SK-N-SH (cell line): ENCODE results near the gene CDH7. TPM values are rescaled to one million over a fixed set of nuclear protein-coding genes. Genes with fewer than 3 reads are reported as not detected.

Experiments used
- CTCF ChIA-PET: fragments of 300-600, 350-600 bp; formaldehyde crosslinking; extraction: SDS; loops from one replicate; lab custom pipeline; 2021; lab: Yijun Ruan, JAX
- POLR2A ChIA-PET: fragments of 350-600 bp; sonication (Branson Sonifier 250); formaldehyde crosslinking; extraction: SDS; loops from one replicate; lab custom pipeline; 2020; ENCODE audit warnings: antibody characterized with exemption, inconsistent platforms; lab: Yijun Ruan, JAX
- DNase-seq: peaks from one replicate; pipeline ENCODE4 v3.0.0; 2012
- H2AFZ ChIP-seq: fragments of 200-600 bp; sonication (generic); 2 replicates; pipeline ENCODE4 v1.8.1; 2016; ENCODE audit warnings: antibody characterized with exemption, mild to moderate bottlenecking, low read depth
- H3F3A ChIP-seq: fragments of 200-600 bp; sonication (generic); replicated peaks from 2 replicates; pipeline ENCODE3; 2016; ENCODE audit warnings: antibody characterized with exemption, mild to moderate bottlenecking; ENCODE audit not compliant: insufficient read depth
- H3K27ac ChIP-seq, 2 experiments: fragments of 200-500 bp in 1 of 2; fragments of 200-600 bp in 1 of 2; sonication (Bioruptor generic) in 1 of 2; sonication (generic), shearing (Covaris generic) in 1 of 2; 2 replicates each; pipeline versions ENCODE4 v1.5.1 to v1.6.1; 2014 to 2016; ENCODE audit warnings: low read depth in 2 of 2, inconsistent platforms in 1 of 2, low read length in 1 of 2, mild to moderate bottlenecking in 1 of 2, mixed read lengths in 1 of 2
- H3K27me3 ChIP-seq: fragments of 200-600 bp; sonication (generic), shearing (Covaris generic); 2 replicates; pipeline ENCODE4 v1.6.1; 2016; ENCODE audit warnings: mixed run types; ENCODE audit not compliant: insufficient read depth
- H3K36me3 ChIP-seq, 2 experiments: fragments of 200-500 bp in 1 of 2; fragments of 200-600 bp in 1 of 2; sonication (Bioruptor generic) in 1 of 2; sonication (generic) in 1 of 2; replicated peaks in 1 of 2; 2 replicates each; pipeline versions ENCODE3 to v1.5.1; 2014 to 2016; ENCODE audit warnings: low read length in 1 of 2, mild to moderate bottlenecking in 1 of 2; ENCODE audit not compliant: insufficient read depth in 2 of 2, control insufficient read depth in 1 of 2
- H3K4me1 ChIP-seq, 2 experiments: fragments of 200-500 bp in 1 of 2; fragments of 200-600 bp in 1 of 2; sonication (Bioruptor generic) in 1 of 2; sonication (generic), shearing (Covaris generic) in 1 of 2; 2 replicates each; pipeline versions ENCODE4 v1.5.1 to v1.6.1; 2014 to 2016; ENCODE audit warnings: low read depth in 1 of 2, low read length in 1 of 2, mixed run types in 1 of 2; ENCODE audit not compliant: insufficient read depth in 2 of 2, control insufficient read depth in 1 of 2
- H3K4me2 ChIP-seq: fragments of 200-600 bp; sonication (generic), shearing (Covaris generic); 2 replicates; pipeline ENCODE4 v1.6.1; 2017; ENCODE audit warnings: mixed run types
- H3K4me3 ChIP-seq, 2 experiments: fragments of 200-500 bp in 1 of 2; fragments of 200-600 bp in 1 of 2; sonication (Bioruptor generic) in 1 of 2; sonication (generic), shearing (Covaris generic) in 1 of 2; 2 replicates each; pipeline versions ENCODE4 v1.5.1 to v1.8.1; 2014 to 2016; ENCODE audit warnings: low read depth in 2 of 2, inconsistent platforms in 1 of 2, low read length in 1 of 2, mild to moderate bottlenecking in 1 of 2, mixed read lengths in 1 of 2, moderate library complexity in 1 of 2
- H3K79me2 ChIP-seq: fragments of 200-600 bp; sonication (generic); 2 replicates; pipeline ENCODE4 v1.8.1; 2017; ENCODE audit warnings: mild to moderate bottlenecking; ENCODE audit not compliant: insufficient read depth
- H3K9ac ChIP-seq: fragments of 200-600 bp; sonication (generic); 2 replicates; pipeline ENCODE4 v1.6.1; 2017; ENCODE audit warnings: mixed run types
- H3K9me2 ChIP-seq: fragments of 200-600 bp; sonication (generic); 2 replicates; pipeline ENCODE4 v1.6.1; 2017; ENCODE audit warnings: mixed run types
- H3K9me3 ChIP-seq: fragments of 200-600 bp; sonication (generic); 2 replicates; pipeline ENCODE4 v1.6.1; 2017; ENCODE audit warnings: mixed run types, mild to moderate bottlenecking, moderate library complexity
- H4K20me1 ChIP-seq: fragments of 200-600 bp; sonication (generic); 2 replicates; pipeline ENCODE4 v1.6.1; 2017; ENCODE audit warnings: mild to moderate bottlenecking, mixed run types; ENCODE audit not compliant: insufficient read depth
- CHD2 ChIP-seq: fragments of 150-350 bp; IDR thresholded peaks from 2 replicates; pipeline ENCODE4 v1.6.1; 2018; ENCODE audit warnings: low read length; ENCODE audit not compliant: partially characterized antibody
- FOSL2 ChIP-seq: IDR thresholded peaks from 2 replicates; pipeline ENCODE4 v1.4.0; 2012; ENCODE audit warnings: low read depth, mild to moderate bottlenecking, moderate library complexity, borderline replicate concordance
- FOXJ3 ChIP-seq: sonication (generic); formaldehyde crosslinking; IDR thresholded peaks from 2 replicates; pipeline ENCODE4 v1.5.1; 2020; ENCODE audit warnings: mild to moderate bottlenecking, missing genetic modification reagents
- GATA2 ChIP-seq: sonication (generic); formaldehyde crosslinking; IDR thresholded peaks from 2 replicates; pipeline ENCODE4 v1.5.0; 2020; ENCODE audit warnings: mild to moderate bottlenecking, missing genetic modification reagents
- MEF2A ChIP-seq: IDR thresholded peaks from 2 replicates; pipeline ENCODE4 v1.4.0; 2012; ENCODE audit warnings: low read depth, borderline replicate concordance
- MXI1 ChIP-seq: IDR thresholded peaks from 2 replicates; pipeline ENCODE4 v1.6.1; 2012; ENCODE audit warnings: mild to moderate bottlenecking, low read depth, low read length, improper control_type of control experiment
- POLR2AphosphoS5 ChIP-seq: IDR thresholded peaks from 2 replicates; pipeline ENCODE4 v1.6.1; 2012; ENCODE audit warnings: low read depth, low read length
- RAD21 ChIP-seq: IDR thresholded peaks from 2 replicates; pipeline ENCODE4 v1.6.1; 2012; ENCODE audit warnings: mild to moderate bottlenecking, low read length
- RCOR1 ChIP-seq: fragments of 150-350 bp; IDR thresholded peaks from 2 replicates; pipeline ENCODE4 v1.6.1; 2017; ENCODE audit warnings: antibody characterized with exemption, low read length
- SMC3 ChIP-seq: IDR thresholded peaks from 2 replicates; pipeline ENCODE4 v1.6.1; 2012; ENCODE audit warnings: low read depth, low read length, improper control_type of control experiment
- TAF1 ChIP-seq: IDR thresholded peaks from 2 replicates; pipeline ENCODE4 v1.6.1; 2012; ENCODE audit warnings: low read depth, mild to moderate bottlenecking, low read length, moderate library complexity, borderline replicate concordance
- TEAD4 ChIP-seq: IDR thresholded peaks from 2 replicates; pipeline ENCODE4 v1.4.0; 2012; ENCODE audit warnings: mild to moderate bottlenecking, borderline replicate concordance; ENCODE audit not compliant: insufficient read depth
- WGBS: methylation state at CpG from one replicate; pipeline ENCODE4 v1.1.6; 2017; ENCODE audit warnings: low lambda C conversion rate; 5-methylcytosine and 5-hydroxymethylcytosine counted together
- polyA plus RNA-seq, 3 experiments: library from polyadenylated mRNA; depleted of rRNA; stranded (reverse); fragments of >200 nt; gene quantifications; 2 replicates each; pipeline ENCODE4 v1.2.3, GENCODE V29; 2012
- TF ChIP-seq, protein P1 (sequence below): IDR thresholded peaks from 2 replicates; pipeline ENCODE4 v1.6.1; 2012; ENCODE audit warnings: mild to moderate bottlenecking, low read depth, low read length, moderate library complexity
- TF ChIP-seq, protein P2 (sequence below): IDR thresholded peaks from 2 replicates; pipeline ENCODE4; 2012
- TF ChIP-seq, protein P3 (sequence below): IDR thresholded peaks from 2 replicates; pipeline ENCODE4 v1.4.0; 2012; ENCODE audit warnings: low read depth, borderline replicate concordance
- TF ChIP-seq, protein P4 (sequence below): fragments of 150-350 bp; IDR thresholded peaks from 2 replicates; pipeline ENCODE4 v1.6.1; 2016; ENCODE audit warnings: mild to moderate bottlenecking, low read depth, low read length

CDH7 gene
- polyA plus RNA-seq, 1 of the 3 experiments (the other 2 are of a cell fraction): not detected

DNA sequence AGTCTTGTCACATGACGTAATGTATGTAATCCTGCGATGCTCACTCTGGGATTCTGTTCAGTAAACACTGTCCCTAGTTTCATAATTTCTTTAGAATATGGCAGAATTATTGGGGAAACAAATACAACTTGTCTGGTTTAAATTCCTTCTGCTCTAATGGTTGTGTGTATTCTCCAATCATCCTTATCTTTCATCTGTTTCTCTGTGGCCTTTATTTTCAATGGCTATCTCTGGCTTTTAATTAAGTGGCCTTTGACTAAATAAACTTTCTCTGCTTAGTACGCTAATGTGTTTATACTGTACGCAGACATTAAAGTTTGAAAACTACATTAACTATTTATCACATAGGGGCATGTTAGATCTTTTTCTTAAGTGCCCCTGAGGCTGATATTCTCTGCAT is 40.9 kb downstream of the CDH7 start (continued):
- TF ChIP-seq, protein P1, sequence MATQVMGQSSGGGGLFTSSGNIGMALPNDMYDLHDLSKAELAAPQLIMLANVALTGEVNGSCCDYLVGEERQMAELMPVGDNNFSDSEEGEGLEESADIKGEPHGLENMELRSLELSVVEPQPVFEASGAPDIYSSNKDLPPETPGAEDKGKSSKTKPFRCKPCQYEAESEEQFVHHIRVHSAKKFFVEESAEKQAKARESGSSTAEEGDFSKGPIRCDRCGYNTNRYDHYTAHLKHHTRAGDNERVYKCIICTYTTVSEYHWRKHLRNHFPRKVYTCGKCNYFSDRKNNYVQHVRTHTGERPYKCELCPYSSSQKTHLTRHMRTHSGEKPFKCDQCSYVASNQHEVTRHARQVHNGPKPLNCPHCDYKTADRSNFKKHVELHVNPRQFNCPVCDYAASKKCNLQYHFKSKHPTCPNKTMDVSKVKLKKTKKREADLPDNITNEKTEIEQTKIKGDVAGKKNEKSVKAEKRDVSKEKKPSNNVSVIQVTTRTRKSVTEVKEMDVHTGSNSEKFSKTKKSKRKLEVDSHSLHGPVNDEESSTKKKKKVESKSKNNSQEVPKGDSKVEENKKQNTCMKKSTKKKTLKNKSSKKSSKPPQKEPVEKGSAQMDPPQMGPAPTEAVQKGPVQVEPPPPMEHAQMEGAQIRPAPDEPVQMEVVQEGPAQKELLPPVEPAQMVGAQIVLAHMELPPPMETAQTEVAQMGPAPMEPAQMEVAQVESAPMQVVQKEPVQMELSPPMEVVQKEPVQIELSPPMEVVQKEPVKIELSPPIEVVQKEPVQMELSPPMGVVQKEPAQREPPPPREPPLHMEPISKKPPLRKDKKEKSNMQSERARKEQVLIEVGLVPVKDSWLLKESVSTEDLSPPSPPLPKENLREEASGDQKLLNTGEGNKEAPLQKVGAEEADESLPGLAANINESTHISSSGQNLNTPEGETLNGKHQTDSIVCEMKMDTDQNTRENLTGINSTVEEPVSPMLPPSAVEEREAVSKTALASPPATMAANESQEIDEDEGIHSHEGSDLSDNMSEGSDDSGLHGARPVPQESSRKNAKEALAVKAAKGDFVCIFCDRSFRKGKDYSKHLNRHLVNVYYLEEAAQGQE: no peak
- TF ChIP-seq MEF2A: no peak
- TF ChIP-seq POLR2AphosphoS5: no peak
- peak; percentile 78 for TF ChIP-seq GATA2
- 0 out of 2 replicates have a peak, but pooled peaks have one; percentile 14 for TF ChIP-seq FOXJ3 (CRISPR knock-in tag)
- TF ChIP-seq RAD21: no peak
- TF ChIP-seq, all 33 proteins: peak for 4

DNA sequence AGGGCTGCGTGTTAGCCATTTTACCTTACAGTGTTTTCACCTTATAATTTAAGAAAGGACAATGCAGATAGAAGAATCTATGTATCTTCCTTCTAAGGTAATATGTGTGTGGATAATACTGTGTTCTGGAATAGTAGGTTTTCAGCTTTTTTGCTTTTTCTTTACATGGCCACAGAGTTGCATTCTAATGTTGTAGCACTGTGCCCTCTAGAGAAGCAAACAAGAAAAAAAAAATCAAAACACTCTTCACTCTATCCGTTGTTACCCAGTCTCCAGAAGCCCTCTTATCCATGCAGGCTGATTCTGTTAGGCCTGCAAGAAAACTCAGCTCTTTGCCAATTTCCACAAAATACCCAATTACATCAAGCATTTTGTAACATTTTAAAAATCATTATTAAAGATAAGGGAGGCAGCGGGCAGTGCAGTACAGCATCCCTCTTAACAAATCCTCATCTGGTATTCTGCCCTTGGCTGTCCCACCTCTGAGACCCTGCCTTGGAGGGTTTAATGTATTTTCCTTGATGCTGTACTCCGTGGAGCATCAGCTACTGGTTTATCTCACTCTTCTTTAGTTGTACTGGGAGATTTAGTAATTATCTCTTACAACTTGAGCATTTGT is 41.8 kb downstream of the CDH7 start:
- Histone ChIP-seq H3K79me2 (no peaks in the 10 kb centered on the region), H3F3A (no peaks in the 10 kb centered on the region), H2AFZ (no peak overlapping the region), H3K9ac (no peak overlapping the region), H4K20me1 (no peaks in the 10 kb centered on the region), H3K4me1 (peaks cover 0 to 4% of the 10 kb centered on the region in 2 experiments; a peak in 2 of 4 replicates), H3K9me3 (no peaks in the 10 kb centered on the region), H3K9me2 (no peaks in the 10 kb centered on the region), H3K36me3 (no peaks in the 10 kb centered on the region), H3K4me3 (no peak overlapping the region), H3K4me2 (no peak overlapping the region), H3K27ac (no peak overlapping the region), H3K27me3 (no peaks in the 10 kb centered on the region)
- peak; percentile 33 for TF ChIP-seq RAD21
- TF ChIP-seq MXI1: no peak
- no peak for TF ChIP-seq TAF1
- peak; percentile 39; the same call in 1 of the 2 replicates for TF ChIP-seq GATA2
- ChIA-PET POLR2A (no interaction called here), CTCF (interaction anchor here (0.8 to 1.5 kb wide), 3 partner anchors 16 to 67 kb away, joined by 3 to 5 read pairs (median 4); no protein-coding TSS in a partner anchor)
- 18% methylated on average over 4 of the region's 4 CpGs for WGBS
- peak; percentile 8 for DNase-seq

DNA sequence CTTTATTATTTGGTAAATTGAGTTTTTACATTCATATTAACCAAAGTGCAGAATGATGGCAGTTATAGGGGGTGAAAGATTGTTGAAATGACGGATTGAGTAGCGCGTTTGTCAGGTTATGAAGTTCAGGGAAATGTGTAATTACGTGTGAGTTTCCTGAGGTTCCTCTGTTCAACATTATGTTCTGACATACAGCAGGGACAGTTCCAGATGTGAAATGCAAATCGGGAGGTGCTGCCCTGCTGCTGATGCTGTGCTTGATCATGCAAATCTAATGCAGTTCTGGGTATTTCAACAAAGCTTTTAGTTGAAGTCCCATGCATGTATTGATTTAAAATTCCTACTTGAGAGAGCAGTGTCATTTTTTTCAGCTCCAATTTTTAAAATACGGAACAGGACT is 57.9 kb downstream of the CDH7 start:
- Histone ChIP-seq H3K9me3 (no peaks in the 10 kb centered on the region), H3K4me2 (no peak overlapping the region), H2AFZ (no peak overlapping the region), H3K4me1 (no peaks in the 10 kb centered on the region), H3K27ac (no peak overlapping the region), H3K4me3 (no peak overlapping the region), H3K27me3 (no peaks in the 10 kb centered on the region), H3K79me2 (no peaks in the 10 kb centered on the region), H4K20me1 (no peaks in the 10 kb centered on the region), H3K9ac (no peak overlapping the region), H3F3A (no peaks in the 10 kb centered on the region), H3K36me3 (no peaks in the 10 kb centered on the region), H3K9me2 (no peaks in the 10 kb centered on the region)
- WGBS: 33% methylated on average over 6 of the region's 6 CpGs
- ChIA-PET CTCF (no interaction called here), POLR2A (no interaction called here)
- DNase-seq: no peak
- TF ChIP-seq, protein P2, sequence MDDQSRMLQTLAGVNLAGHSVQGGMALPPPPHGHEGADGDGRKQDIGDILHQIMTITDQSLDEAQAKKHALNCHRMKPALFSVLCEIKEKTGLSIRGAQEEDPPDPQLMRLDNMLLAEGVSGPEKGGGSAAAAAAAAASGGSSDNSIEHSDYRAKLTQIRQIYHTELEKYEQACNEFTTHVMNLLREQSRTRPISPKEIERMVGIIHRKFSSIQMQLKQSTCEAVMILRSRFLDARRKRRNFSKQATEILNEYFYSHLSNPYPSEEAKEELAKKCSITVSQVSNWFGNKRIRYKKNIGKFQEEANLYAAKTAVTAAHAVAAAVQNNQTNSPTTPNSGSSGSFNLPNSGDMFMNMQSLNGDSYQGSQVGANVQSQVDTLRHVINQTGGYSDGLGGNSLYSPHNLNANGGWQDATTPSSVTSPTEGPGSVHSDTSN: no peak
- no peak for TF ChIP-seq MXI1
- no peak for TF ChIP-seq SMC3
- TF ChIP-seq, protein P3, sequence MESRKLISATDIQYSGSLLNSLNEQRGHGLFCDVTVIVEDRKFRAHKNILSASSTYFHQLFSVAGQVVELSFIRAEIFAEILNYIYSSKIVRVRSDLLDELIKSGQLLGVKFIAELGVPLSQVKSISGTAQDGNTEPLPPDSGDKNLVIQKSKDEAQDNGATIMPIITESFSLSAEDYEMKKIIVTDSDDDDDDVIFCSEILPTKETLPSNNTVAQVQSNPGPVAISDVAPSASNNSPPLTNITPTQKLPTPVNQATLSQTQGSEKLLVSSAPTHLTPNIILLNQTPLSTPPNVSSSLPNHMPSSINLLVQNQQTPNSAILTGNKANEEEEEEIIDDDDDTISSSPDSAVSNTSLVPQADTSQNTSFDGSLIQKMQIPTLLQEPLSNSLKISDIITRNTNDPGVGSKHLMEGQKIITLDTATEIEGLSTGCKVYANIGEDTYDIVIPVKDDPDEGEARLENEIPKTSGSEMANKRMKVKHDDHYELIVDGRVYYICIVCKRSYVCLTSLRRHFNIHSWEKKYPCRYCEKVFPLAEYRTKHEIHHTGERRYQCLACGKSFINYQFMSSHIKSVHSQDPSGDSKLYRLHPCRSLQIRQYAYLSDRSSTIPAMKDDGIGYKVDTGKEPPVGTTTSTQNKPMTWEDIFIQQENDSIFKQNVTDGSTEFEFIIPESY: no peak
- no peak for TF ChIP-seq MEF2A
- TF ChIP-seq FOSL2: no peak
- no peak for TF ChIP-seq CHD2
- TF ChIP-seq, protein P4, sequence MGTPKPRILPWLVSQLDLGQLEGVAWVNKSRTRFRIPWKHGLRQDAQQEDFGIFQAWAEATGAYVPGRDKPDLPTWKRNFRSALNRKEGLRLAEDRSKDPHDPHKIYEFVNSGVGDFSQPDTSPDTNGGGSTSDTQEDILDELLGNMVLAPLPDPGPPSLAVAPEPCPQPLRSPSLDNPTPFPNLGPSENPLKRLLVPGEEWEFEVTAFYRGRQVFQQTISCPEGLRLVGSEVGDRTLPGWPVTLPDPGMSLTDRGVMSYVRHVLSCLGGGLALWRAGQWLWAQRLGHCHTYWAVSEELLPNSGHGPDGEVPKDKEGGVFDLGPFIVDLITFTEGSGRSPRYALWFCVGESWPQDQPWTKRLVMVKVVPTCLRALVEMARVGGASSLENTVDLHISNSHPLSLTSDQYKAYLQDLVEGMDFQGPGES: no peak
- TF ChIP-seq TEAD4: no peak
- TF ChIP-seq RCOR1: no peak
